Stomach (tissue), 4 donors: Measurements from ENCODE around the gene AUTS2.

Experiments
- EP300 ChIP-seq: sonication (generic); formaldehyde crosslinking; IDR thresholded peaks from one replicate; pipeline ENCODE4 v1.6.1; 2017; ENCODE audit warnings: antibody characterized with exemption
- POLR2A ChIP-seq, 4 donors: fragments of 450-650 bp; IDR thresholded peaks; one replicate each; pipeline ENCODE4 v1.6.1; 2016; ENCODE audit warnings: antibody characterized with exemption in 4 of 4, control low read depth in 2 of 4, mild to moderate bottlenecking in 1 of 4, moderate library complexity in 1 of 4
- POLR2AphosphoS5 ChIP-seq, 3 donors: sonication (generic); formaldehyde crosslinking; IDR thresholded peaks; one replicate each; pipeline ENCODE4 v1.6.1; 2016; ENCODE audit warnings: antibody characterized with exemption in 3 of 3
- TF ChIP-seq, protein P1 (sequence below), 7 experiments: fragments of 450-650 bp in 4 of 7; fragments of 200-600 bp in 3 of 7; sonication (generic) in 3 of 7; IDR thresholded peaks; one replicate each; pipeline ENCODE4 v1.5.1; 2016 to 2019; ENCODE audit warnings: antibody characterized with exemption in 7 of 7, control low read depth in 2 of 7, mild to moderate bottlenecking in 1 of 7

DNA sequence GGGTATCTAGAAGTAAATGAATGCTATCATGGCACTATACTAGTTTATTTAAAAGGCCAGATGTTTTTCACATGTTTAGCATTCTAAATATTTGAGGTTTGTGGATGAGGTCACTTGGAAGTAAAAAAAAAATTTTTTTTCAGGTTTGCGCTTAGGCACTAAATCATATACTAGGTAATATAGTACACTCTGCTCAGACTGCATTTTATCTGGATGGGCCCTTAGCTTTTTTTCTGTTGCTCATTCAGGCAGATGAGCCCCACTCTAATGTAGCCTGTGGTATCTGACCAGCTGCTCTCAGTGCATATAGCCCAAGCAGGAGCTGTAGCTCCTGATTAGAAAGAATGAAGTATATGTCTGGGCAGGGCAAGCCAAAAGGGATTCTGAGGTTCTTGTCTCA lies 210.1 kb downstream of the AUTS2 start:
- TF ChIP-seq EP300 (no peak), POLR2A (IDR thresholded peaks at IDR 0.05) (no peak), POLR2AphosphoS5 (IDR thresholded peaks at IDR 0.05) (no peak)
- TF ChIP-seq, protein P1, sequence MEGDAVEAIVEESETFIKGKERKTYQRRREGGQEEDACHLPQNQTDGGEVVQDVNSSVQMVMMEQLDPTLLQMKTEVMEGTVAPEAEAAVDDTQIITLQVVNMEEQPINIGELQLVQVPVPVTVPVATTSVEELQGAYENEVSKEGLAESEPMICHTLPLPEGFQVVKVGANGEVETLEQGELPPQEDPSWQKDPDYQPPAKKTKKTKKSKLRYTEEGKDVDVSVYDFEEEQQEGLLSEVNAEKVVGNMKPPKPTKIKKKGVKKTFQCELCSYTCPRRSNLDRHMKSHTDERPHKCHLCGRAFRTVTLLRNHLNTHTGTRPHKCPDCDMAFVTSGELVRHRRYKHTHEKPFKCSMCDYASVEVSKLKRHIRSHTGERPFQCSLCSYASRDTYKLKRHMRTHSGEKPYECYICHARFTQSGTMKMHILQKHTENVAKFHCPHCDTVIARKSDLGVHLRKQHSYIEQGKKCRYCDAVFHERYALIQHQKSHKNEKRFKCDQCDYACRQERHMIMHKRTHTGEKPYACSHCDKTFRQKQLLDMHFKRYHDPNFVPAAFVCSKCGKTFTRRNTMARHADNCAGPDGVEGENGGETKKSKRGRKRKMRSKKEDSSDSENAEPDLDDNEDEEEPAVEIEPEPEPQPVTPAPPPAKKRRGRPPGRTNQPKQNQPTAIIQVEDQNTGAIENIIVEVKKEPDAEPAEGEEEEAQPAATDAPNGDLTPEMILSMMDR (IDR thresholded peaks at IDR 0.05), result no peak
